Hepatocyte (in vitro differentiated cells): ENCODE measurements around the gene MRPL41. TPM values are rescaled to one million over a fixed set of nuclear protein-coding genes. Genes with fewer than 3 reads are reported as not detected.

Experiments used
- DNase-seq: peaks from one replicate; pipeline ENCODE4 v3.0.0-alpha.2; 2016; ENCODE audit warnings: low spot score
- H2AFZ ChIP-seq: fragments of 200-600 bp; sonication (generic); 2 replicates; pipeline ENCODE4 v1.6.0; 2016; ENCODE audit warnings: antibody characterized with exemption, mild to moderate bottlenecking
- H3K27ac ChIP-seq: fragments of 200-600 bp; sonication (generic); 2 replicates; pipeline ENCODE4 v1.5.1; 2016; ENCODE audit warnings: mild to moderate bottlenecking
- H3K27me3 ChIP-seq: fragments of 200-600 bp; sonication (generic); 2 replicates; pipeline ENCODE4 v1.6.1; 2016
- H3K36me3 ChIP-seq: fragments of 200-600 bp; sonication (generic); replicated peaks from 2 replicates; pipeline ENCODE4 v1.5.1; 2016; ENCODE audit warnings: low read depth; ENCODE audit not compliant: insufficient read depth
- H3K4me1 ChIP-seq: fragments of 200-600 bp; sonication (generic); 2 replicates; pipeline ENCODE4 v1.5.1; 2016; ENCODE audit warnings: mild to moderate bottlenecking, moderate library complexity; ENCODE audit not compliant: insufficient read depth
- H3K4me2 ChIP-seq: fragments of 200-600 bp; sonication (generic); 2 replicates; pipeline ENCODE4 v1.6.0; 2016
- H3K4me3 ChIP-seq: fragments of 200-600 bp; sonication (generic); 2 replicates; pipeline ENCODE4 v1.5.1; 2016; ENCODE audit warnings: mild to moderate bottlenecking
- H3K79me2 ChIP-seq: fragments of 200-600 bp; sonication (generic); 2 replicates; pipeline ENCODE4 v1.6.0; 2017; ENCODE audit warnings: mild to moderate bottlenecking
- H3K9me2 ChIP-seq: fragments of 200-600 bp; sonication (generic); replicated peaks from 2 replicates; pipeline ENCODE4 v1.6.0; 2017; ENCODE audit warnings: mild to moderate bottlenecking; ENCODE audit not compliant: insufficient read depth
- H3K9me3 ChIP-seq: fragments of 200-600 bp; sonication (generic); 2 replicates; pipeline ENCODE4 v1.5.1; 2016; ENCODE audit warnings: low read depth, mild to moderate bottlenecking
- H4K20me1 ChIP-seq: fragments of 200-600 bp; sonication (generic); 2 replicates; pipeline ENCODE4 v1.6.0; 2016; ENCODE audit warnings: mild to moderate bottlenecking; ENCODE audit not compliant: insufficient read depth, poor library complexity, severe bottlenecking
- CTCF ChIP-seq: fragments of 200-600 bp; sonication (generic); IDR thresholded peaks from 2 replicates; pipeline ENCODE4 v1.5.1; 2016; ENCODE audit warnings: antibody characterized with exemption, mild to moderate bottlenecking; ENCODE audit not compliant: poor library complexity
- EZH2 ChIP-seq: fragments of 200-600 bp; sonication (generic); IDR thresholded peaks from 2 replicates; pipeline ENCODE4 v1.6.1; 2016; ENCODE audit warnings: antibody characterized with exemption, mild to moderate bottlenecking, borderline replicate concordance
- EZH2phosphoT487 ChIP-seq: fragments of 200-600 bp; sonication (generic); IDR thresholded peaks from one replicate; pipeline ENCODE4 v1.6.1; 2018; ENCODE audit warnings: antibody characterized with exemption, mild to moderate bottlenecking, low read depth, moderate library complexity; ENCODE audit not compliant: unreplicated experiment, severe bottlenecking
- WGBS: methylation state at CpG from one replicate; pipeline ENCODE4 v1.1.6; 2016; ENCODE audit warnings: low lambda C conversion rate; ENCODE audit errors: missing lambda C conversion rate; 5-methylcytosine and 5-hydroxymethylcytosine counted together
- polyA plus RNA-seq: library from polyadenylated mRNA; unstranded; fragments of >200 nt; fragmentation: Nextera tagmentation; extraction: Ambion mirVana; gene quantifications from 2 replicates; pipeline ENCODE4 v1.2.1, GENCODE V29; 2016
- total RNA-seq: library from RNA; depleted of rRNA; stranded (reverse); fragments of >200 nt; gene quantifications from 2 replicates; pipeline ENCODE4 v1.2.3, GENCODE V29; 2014

Gene MRPL41
- total RNA-seq (34.7 and 36.6 TPM in 2 replicates), polyA plus RNA-seq (86.0 and 94.5 TPM in 2 replicates)

- Histone ChIP-seq H3K4me3 (peak within 1 kb of the TSS; percentile 76), H2AFZ (peak within 1 kb of the TSS; percentile 93), H3K9me2 (no peaks in the 10 kb centered on the region), H4K20me1 (no peaks in the 10 kb centered on the region), H3K79me2 (no peaks in the 10 kb centered on the region), H3K9me3 (no peaks in the 10 kb centered on the region), H3K27ac (peak within 1 kb of the TSS; percentile 90), H3K27me3 (no peaks in the 10 kb centered on the region), H3K4me1 (peaks cover 8% of the 10 kb centered on the region), H3K36me3 (no peaks in the 10 kb centered on the region), H3K4me2 (peak within 1 kb of the TSS; percentile 99)
- peak; percentile 96 for DNase-seq
- TF ChIP-seq CTCF (peak; percentile 52), EZH2 (no peak)
- 2% methylated on average over 39 of the region's 106 CpGs for WGBS
Measured at GRCh38 chr9:137551264-137552021, at the start of gene MRPL41. MRPL41 (plus strand) TSS chr9:137551879; CDS start chr9:137552082, 203 bp downstream.

GRCh38 chr9:137502008-137502911 is 49.4 kb upstream of the MRPL41 start:
- Histone ChIP-seq H3K9me2 (no peaks in the 10 kb centered on the region), H3K27ac (no peak overlapping the region), H3K79me2 (no peaks in the 10 kb centered on the region), H3K4me1 (no peaks in the 10 kb centered on the region), H4K20me1 (no peaks in the 10 kb centered on the region), H3K9me3 (no peaks in the 10 kb centered on the region), H3K36me3 (no peaks in the 10 kb centered on the region), H3K4me2 (no peak overlapping the region), H2AFZ (no peak overlapping the region), H3K4me3 (no peak overlapping the region), H3K27me3 (no peaks in the 10 kb centered on the region)
- 78% methylated on average over 20 of the region's 36 CpGs for WGBS
- TF ChIP-seq EZH2 (no peak), EZH2phosphoT487 (no peak), CTCF (no peak)
- no peak for DNase-seq

GRCh38 chr9:137504432-137504777 is 47.3 kb upstream of the MRPL41 start:
- Histone ChIP-seq H3K9me3 (no peaks in the 10 kb centered on the region), H3K27me3 (no peaks in the 10 kb centered on the region), H3K4me2 (no peak overlapping the region), H3K36me3 (no peaks in the 10 kb centered on the region), H2AFZ (no peak overlapping the region), H3K9me2 (no peaks in the 10 kb centered on the region), H3K79me2 (no peaks in the 10 kb centered on the region), H3K4me1 (no peaks in the 10 kb centered on the region), H3K4me3 (no peak overlapping the region), H3K27ac (no peak overlapping the region), H4K20me1 (no peaks in the 10 kb centered on the region)
- DNase-seq = no peak
- no peak for TF ChIP-seq EZH2
- no peak for TF ChIP-seq CTCF
- TF ChIP-seq EZH2phosphoT487 = no peak
- 87% methylated on average over 7 of the region's 7 CpGs for WGBS
